IMR-90 (cell line): Measurements from ENCODE around the gene ESRP2. TPM values are rescaled to one million over a fixed set of nuclear protein-coding genes. Genes with fewer than 3 reads are reported as not detected.

Experiments used
- ATAC-seq: fragments of 200-7000 bp; cut with Tn5 transposase; 2 replicates; pipeline ENCODE4 v1.9.1; 2020; ENCODE audit warnings: low read depth, mild to moderate bottlenecking, moderate library complexity
- BruUV-seq: library from RNA; stranded (reverse); fragments of 400-500 nt; replicated peaks from 2 replicates; lab custom pipeline; 2021; lab: Mats Ljungman, UMichigan
- CTCF ChIA-PET: fragments of 300-600 bp; formaldehyde crosslinking; extraction: SDS; loops from one replicate; lab custom pipeline; 2021; ENCODE audit warnings: antibody characterized with exemption; lab: Yijun Ruan, JAX
- POLR2A ChIA-PET: fragments of 300-600 bp; sonication (Branson Sonifier 250); formaldehyde crosslinking; loops from one replicate; lab custom pipeline; 2022; ENCODE audit warnings: antibody characterized with exemption; ENCODE audit not compliant: unreplicated experiment; lab: Charles Lee
- DNase-seq: peaks from one replicate; pipeline ENCODE4 v3.0.0; 2013
- H2AFZ ChIP-seq: replicated peaks from 2 replicates; pipeline ENCODE3; 2013; ENCODE audit warnings: low read length, mild to moderate bottlenecking; ENCODE audit not compliant: poor library complexity
- H2AK5ac ChIP-seq: 2 replicates; pipeline ENCODE4 v1.6.1; 2013; ENCODE audit warnings: low read depth, low read length, inconsistent platforms
- H2AK9ac ChIP-seq: replicated peaks from 2 replicates; pipeline ENCODE3; 2013; ENCODE audit warnings: mild to moderate bottlenecking, low read depth, low read length, moderate library complexity; ENCODE audit not compliant: poor library complexity
- H2BK120ac ChIP-seq: 2 replicates; pipeline ENCODE4 v1.6.1; 2013; ENCODE audit warnings: low read depth, low read length, inconsistent platforms
- H2BK15ac ChIP-seq: 3 replicates; pipeline ENCODE4 v1.6.1; 2013; ENCODE audit warnings: low read depth, low read length, inconsistent platforms
- H2BK20ac ChIP-seq: 2 replicates; pipeline ENCODE4 v1.6.1; 2013; ENCODE audit warnings: low read depth, mild to moderate bottlenecking, inconsistent platforms, low read length, moderate library complexity
- H2BK5ac ChIP-seq: 2 replicates; pipeline ENCODE4 v1.6.1; 2013; ENCODE audit warnings: mild to moderate bottlenecking, low read depth, low read length, inconsistent platforms; ENCODE audit not compliant: poor library complexity, severe bottlenecking
- H3K14ac ChIP-seq: replicated peaks from 2 replicates; pipeline ENCODE4 v1.6.1; 2013; ENCODE audit warnings: low read depth, low read length, inconsistent platforms
- H3K18ac ChIP-seq: 2 replicates; pipeline ENCODE4 v1.6.1; 2013; ENCODE audit warnings: low read depth, low read length, control low read depth
- H3K23ac ChIP-seq: 2 replicates; pipeline ENCODE4 v1.6.1; 2013; ENCODE audit warnings: low read depth, low read length, inconsistent platforms
- H3K27ac ChIP-seq: 2 replicates; pipeline ENCODE4 v1.5.1; 2013; ENCODE audit warnings: mild to moderate bottlenecking, control low read depth, low read length; ENCODE audit not compliant: insufficient read depth
- H3K27me3 ChIP-seq: 2 replicates; pipeline ENCODE4 v1.6.1; 2013; ENCODE audit warnings: low read length; ENCODE audit not compliant: control insufficient read depth, insufficient read depth
- H3K36me3 ChIP-seq: 2 replicates; pipeline ENCODE4 v1.6.1; 2013; ENCODE audit warnings: low read length, mixed read lengths; ENCODE audit not compliant: control insufficient read depth, insufficient read depth
- H3K4ac ChIP-seq: 2 replicates; pipeline ENCODE4 v1.6.1; 2013; ENCODE audit warnings: low read depth, low read length, inconsistent platforms
- H3K4me1 ChIP-seq: 2 replicates; pipeline ENCODE4 v1.6.1; 2013; ENCODE audit warnings: low read length, mixed read lengths; ENCODE audit not compliant: control insufficient read depth, insufficient read depth
- H3K4me2 ChIP-seq: 2 replicates; pipeline ENCODE4 v1.6.1; 2013; ENCODE audit warnings: low read depth, mild to moderate bottlenecking, control low read depth, low read length, moderate library complexity
- H3K4me3 ChIP-seq: 2 replicates; pipeline ENCODE4 v1.5.1; 2013; ENCODE audit warnings: low read depth, mild to moderate bottlenecking, control low read depth, low read length, moderate library complexity; ENCODE audit not compliant: insufficient read depth
- H3K56ac ChIP-seq: 2 replicates; pipeline ENCODE4 v1.6.1; 2013; ENCODE audit warnings: low read length, inconsistent platforms; ENCODE audit not compliant: insufficient read depth; ENCODE audit errors: extremely low read depth
- H3K79me1 ChIP-seq, 2 experiments: 2 replicates each; pipeline ENCODE4 v1.6.1; 2013; ENCODE audit warnings: low read length in 2 of 2, inconsistent platforms in 1 of 2, low read depth in 1 of 2
- H3K9ac ChIP-seq: 2 replicates; pipeline ENCODE4 v1.6.1; 2013; ENCODE audit warnings: low read depth, low read length, control low read depth
- H3K9me1 ChIP-seq: 2 replicates; pipeline ENCODE4 v1.6.1; 2013; ENCODE audit warnings: low read length, inconsistent platforms; ENCODE audit not compliant: insufficient read depth
- H3K9me3 ChIP-seq: 2 replicates; pipeline ENCODE4 v1.6.1; 2013; ENCODE audit warnings: low read length; ENCODE audit not compliant: control insufficient read depth, insufficient read depth
- H4K20me1 ChIP-seq: 2 replicates; pipeline ENCODE4 v1.6.1; 2013; ENCODE audit warnings: low read length, inconsistent platforms; ENCODE audit not compliant: insufficient read depth
- H4K5ac ChIP-seq: 2 replicates; pipeline ENCODE4 v1.6.1; 2013; ENCODE audit warnings: mild to moderate bottlenecking, low read depth, low read length, control low read depth
- H4K8ac ChIP-seq, 2 experiments: 2 replicates each; pipeline ENCODE4 v1.6.1; 2013; ENCODE audit warnings: low read depth in 2 of 2, low read length in 2 of 2, control low read depth in 1 of 2, inconsistent platforms in 1 of 2
- H4K91ac ChIP-seq: 2 replicates; pipeline ENCODE4 v1.6.1; 2013; ENCODE audit warnings: low read depth, low read length, inconsistent platforms; ENCODE audit not compliant: insufficient read depth
- BHLHE40 ChIP-seq: fragments of 150-350 bp; IDR thresholded peaks from 2 replicates; pipeline ENCODE4 v1.6.1; 2016; ENCODE audit warnings: mild to moderate bottlenecking, low read depth, low read length
- CEBPB ChIP-seq: IDR thresholded peaks from 2 replicates; pipeline ENCODE4 v1.6.1; 2012; ENCODE audit warnings: low read depth, low read length, improper control_type of control experiment
- CTCF ChIP-seq: conservative IDR thresholded peaks from 2 replicates; pipeline ENCODE4 v1.5.1; 2012; ENCODE audit warnings: mild to moderate bottlenecking, low read depth, low read length, improper control_type of control experiment
- ELK1 ChIP-seq: fragments of 150-350 bp; IDR thresholded peaks from 2 replicates; pipeline ENCODE4 v1.6.1; 2016; ENCODE audit warnings: low read depth, mild to moderate bottlenecking, low read length, moderate library complexity, borderline replicate concordance
- FOS ChIP-seq: fragments of 150-350 bp; IDR thresholded peaks from 2 replicates; pipeline ENCODE4 v1.6.1; 2016; ENCODE audit warnings: low read depth, low read length
- MAFK ChIP-seq: IDR thresholded peaks from 2 replicates; pipeline ENCODE4 v1.6.1; 2012; ENCODE audit warnings: low read depth, low read length, improper control_type of control experiment
- MAZ ChIP-seq: IDR thresholded peaks from 2 replicates; pipeline ENCODE4 v1.6.1; 2012; ENCODE audit warnings: low read depth, mild to moderate bottlenecking, low read length, improper control_type of control experiment, moderate library complexity, borderline replicate concordance
- MXI1 ChIP-seq: IDR thresholded peaks from 2 replicates; pipeline ENCODE4 v1.6.1; 2012; ENCODE audit warnings: low read depth, mild to moderate bottlenecking, low read length, moderate library complexity, borderline replicate concordance
- POLR2A ChIP-seq: IDR thresholded peaks from 2 replicates; pipeline ENCODE4 v1.6.1; 2012; ENCODE audit warnings: mild to moderate bottlenecking, low read depth, low read length
- RAD21 ChIP-seq: IDR thresholded peaks from 2 replicates; pipeline ENCODE4 v1.6.1; 2012; ENCODE audit warnings: low read length, improper control_type of control experiment
- RCOR1 ChIP-seq: IDR thresholded peaks from 2 replicates; pipeline ENCODE4 v1.6.1; 2012; ENCODE audit warnings: mild to moderate bottlenecking, low read length, improper control_type of control experiment; ENCODE audit not compliant: insufficient replicate concordance
- RFX5 ChIP-seq: IDR thresholded peaks from 2 replicates; pipeline ENCODE4 v1.8.0; 2012; ENCODE audit warnings: low read depth, mild to moderate bottlenecking, low read length, moderate library complexity
- USF2 ChIP-seq: fragments of 150-350 bp; IDR thresholded peaks from 2 replicates; pipeline ENCODE4 v1.6.1; 2017; ENCODE audit warnings: mild to moderate bottlenecking, antibody characterized with exemption, low read length, low read depth
- WGBS, 2 experiments: methylation state at CpG; one replicate each; pipeline versions ENCODE4 v1.1.5 to v1.1.7; 2013; ENCODE audit warnings: missing lambda C conversion rate in 2 of 2; ENCODE audit not compliant: insufficient read length in 1 of 2; ENCODE audit errors: extremely low coverage in 2 of 2; 5-methylcytosine and 5-hydroxymethylcytosine counted together
- dilution Hi-C: fragments of 300-500 bp; cut with HindIII; formaldehyde crosslinking; loops from one replicate; pipeline ENCODE4 v1.14.3; 2018; ENCODE audit warnings: low sequenced_read_pairs; ENCODE audit not compliant: unreplicated experiment
- in situ Hi-C: fragments of 300-500 bp; cut with MboI; formaldehyde crosslinking; loops from 3 replicates; pipeline ENCODE4 v1.14.3; 2019; ENCODE audit warnings: low sequenced_read_pairs, inconsistent platforms, mixed read lengths
- intact Hi-C: fragments of 100-400 bp; cut with micrococcal nuclease; formaldehyde crosslinking; loops from 2 replicates; pipeline ENCODE4 v1.10.0; 2022
- polyA plus RNA-seq, 3 experiments: library from polyadenylated mRNA; depleted of rRNA; stranded (reverse); fragments of >200 nt; gene quantifications; 2 replicates each; pipeline ENCODE4 v1.2.3, GENCODE V29; 2012; ENCODE audit warnings: low replicate concordance in 1 of 3
- total RNA-seq: library from RNA; depleted of rRNA; stranded (reverse); fragments of >200 nt; gene quantifications from 2 replicates; pipeline ENCODE4 v1.2.3, GENCODE V29; 2012

Gene ESRP2
- total and polyA plus RNA-seq, 2 of the 4 experiments (the other 2 are of a cell fraction): 0.07 TPM; not detected in 1

GRCh38 chr16:68250951-68251350, 15.0 kb upstream of the ESRP2 start:
- intact Hi-C loops (no loop called here), in situ Hi-C loops (no loop called here), dilution Hi-C loops (no loop called here)
- 100% methylated on average over 3 of the region's 6 CpGs; no CpG with 5 or more reads in 1 of the 2 experiments for WGBS, 2 experiments
- Histone ChIP-seq H2BK5ac (no peak overlapping the region), H3K79me1 (peaks cover 17 to 39% of the 10 kb centered on the region in 2 experiments), H3K27ac (no peak overlapping the region), H3K56ac (no peak overlapping the region), H3K23ac (no peak overlapping the region), H3K18ac (no peak overlapping the region), H3K9me1 (peaks cover 20% of the 10 kb centered on the region), H3K4me2 (no peak overlapping the region), H3K36me3 (peaks cover 25% of the 10 kb centered on the region), H4K91ac (no peak overlapping the region), H3K4me3 (no peak overlapping the region), H4K8ac (no peak overlapping the region), H2BK20ac (no peak overlapping the region), H2AK5ac (no peak overlapping the region), H3K4me1 (peaks cover 10% of the 10 kb centered on the region), H3K4ac (no peak overlapping the region), H2BK15ac (no peak overlapping the region), H3K9me3 (no peaks in the 10 kb centered on the region), H3K14ac (no peak overlapping the region), H2AFZ (no peak overlapping the region), H3K27me3 (no peaks in the 10 kb centered on the region), H2BK120ac (no peak overlapping the region), H4K5ac (no peak overlapping the region), H2AK9ac (no peak overlapping the region), H3K9ac (no peak overlapping the region), H4K20me1 (no peaks in the 10 kb centered on the region)
- POLR2A ChIA-PET: no interaction called here
- CTCF ChIA-PET: interaction anchor here (1.1 kb wide), 1 partner anchor 13 kb away, joined by 3 read pairs; the partner anchor contains the start of gene SLC7A6
- ATAC-seq (no peak), DNase-seq (no peak)
- no TSS peak for BruUV-seq
- no peak for TF ChIP-seq USF2
- TF ChIP-seq MAFK: no peak
- no peak for TF ChIP-seq POLR2A
- no peak for TF ChIP-seq FOS
- no peak for TF ChIP-seq MXI1
- TF ChIP-seq RCOR1: no peak
- no peak for TF ChIP-seq BHLHE40
- TF ChIP-seq RAD21: no peak
- TF ChIP-seq RFX5: no peak
- TF ChIP-seq MAZ: no peak
- no peak for TF ChIP-seq CTCF
- no peak for TF ChIP-seq CEBPB
- no peak for TF ChIP-seq ELK1
